Keratinocyte (primary cell): Measurements from ENCODE around the gene PEA15. TPM values are rescaled to one million over a fixed set of nuclear protein-coding genes. Genes with fewer than 3 reads are reported as not detected.

ENCODE experiments used
- DNase-seq: peaks from one replicate; pipeline ENCODE4 v3.0.0-alpha.2; 2011; ENCODE audit warnings: low read depth, missing footprints, low spot score
- FAIRE-seq: peaks from 2 replicates; lab custom pipeline; 2011; peaks lifted over from hg19 to GRCh38; lab: Jason Lieb, UNC
- H2AFZ ChIP-seq: 2 replicates; pipeline ENCODE4 v1.6.0; 2012; ENCODE audit warnings: low read length, control low read depth, inconsistent platforms; ENCODE audit not compliant: control insufficient read depth
- H3K27ac ChIP-seq: 2 replicates; pipeline ENCODE4 v1.5.1; 2011; ENCODE audit warnings: low read length; ENCODE audit not compliant: control insufficient read depth, insufficient read depth
- H3K27me3 ChIP-seq: 3 replicates; pipeline ENCODE4 v1.6.0; 2011; ENCODE audit warnings: low read length; ENCODE audit not compliant: control insufficient read depth, insufficient read depth; ENCODE audit errors: extremely low read depth
- H3K36me3 ChIP-seq, 2 experiments: 2 replicates in 1 of 2; 3 replicates in 1 of 2; pipeline ENCODE4 v1.5.1; 2011; ENCODE audit warnings: low read length in 2 of 2, mild to moderate bottlenecking in 1 of 2; ENCODE audit not compliant: control insufficient read depth in 2 of 2, insufficient read depth in 2 of 2; ENCODE audit errors: extremely low read depth in 1 of 2
- H3K4me1 ChIP-seq: 3 replicates; pipeline ENCODE4 v1.5.1; 2011; ENCODE audit warnings: low read length; ENCODE audit not compliant: control insufficient read depth, insufficient read depth; ENCODE audit errors: extremely low read depth
- H3K4me2 ChIP-seq: 3 replicates; pipeline ENCODE4 v1.6.0; 2011; ENCODE audit warnings: low read depth, low read length; ENCODE audit not compliant: control insufficient read depth, insufficient read depth; ENCODE audit errors: extremely low read depth
- H3K4me3 ChIP-seq, 3 experiments: fragments of 200-600 bp in 1 of 3; sonication (generic) in 1 of 3; 2 replicates in 2 of 3; 3 replicates in 1 of 3; pipeline ENCODE4 v1.5.1; 2011 to 2016; ENCODE audit warnings: low read length in 3 of 3, mild to moderate bottlenecking in 3 of 3, control low read depth in 2 of 3, inconsistent platforms in 1 of 3, low read depth in 1 of 3, mixed read lengths in 1 of 3, mixed run types in 1 of 3, moderate library complexity in 1 of 3; ENCODE audit not compliant: control insufficient read depth in 2 of 3, insufficient read depth in 2 of 3; ENCODE audit errors: extremely low read depth in 1 of 3
- H3K79me2 ChIP-seq: 2 replicates; pipeline ENCODE4 v1.6.0; 2012; ENCODE audit warnings: low read length; ENCODE audit not compliant: control insufficient read depth, insufficient read depth
- H3K9ac ChIP-seq: 3 replicates; pipeline ENCODE4 v1.6.0; 2011; ENCODE audit warnings: low read length; ENCODE audit not compliant: control insufficient read depth, insufficient read depth; ENCODE audit errors: extremely low read depth
- H3K9me1 ChIP-seq: 3 replicates; pipeline ENCODE4 v1.6.0; 2011; ENCODE audit warnings: low read length; ENCODE audit not compliant: control insufficient read depth, insufficient read depth; ENCODE audit errors: extremely low read depth
- H3K9me3 ChIP-seq: 2 replicates; pipeline ENCODE4 v1.5.1; 2012; ENCODE audit warnings: low read depth, low read length; ENCODE audit not compliant: control insufficient read depth
- H4K20me1 ChIP-seq: 3 replicates; pipeline ENCODE4 v1.6.0; 2011; ENCODE audit warnings: low read length; ENCODE audit not compliant: control insufficient read depth, insufficient read depth; ENCODE audit errors: extremely low read depth
- CTCF ChIP-seq, 3 experiments: IDR thresholded peaks in 1 of 3; conservative IDR thresholded peaks in 1 of 3; optimal IDR thresholded peaks in 1 of 3; 2 replicates in 2 of 3; 3 replicates in 1 of 3; pipeline versions ENCODE3 to v1.5.1; 2011; ENCODE audit warnings: low read length in 3 of 3, mild to moderate bottlenecking in 3 of 3, moderate library complexity in 2 of 3, control low read depth in 1 of 3, inconsistent platforms in 1 of 3; ENCODE audit not compliant: insufficient read depth in 2 of 3; ENCODE audit errors: extremely low read depth in 1 of 3
- EZH2 ChIP-seq: IDR thresholded peaks from one replicate; pipeline ENCODE4 v1.6.1; 2012; ENCODE audit warnings: inconsistent platforms, mild to moderate bottlenecking, low read length, moderate library complexity
- dilution Hi-C: fragments of 300-500 bp; cut with MboI; formaldehyde crosslinking; loops from one replicate; pipeline ENCODE4 v1.7.0; 2020; ENCODE audit warnings: low sequenced_read_pairs; ENCODE audit not compliant: extremely low pct_ligation_motif_present
- polyA plus RNA-seq, 5 experiments: library from polyadenylated mRNA; depleted of rRNA in 3 of 5; stranded (reverse) in 3 of 5; stranded (forward) in 1 of 5; unstranded in 1 of 5; fragments of >200 nt; gene quantifications; 1 replicate in 1 of 5; 2 replicates in 3 of 5; 3 replicates in 1 of 5; pipeline versions ENCODE4 v1.2.1 to v1.2.3, GENCODE V29; 2011 to 2012; ENCODE audit warnings: missing spikeins in 2 of 5, low read depth in 1 of 5, low replicate concordance in 1 of 5

The PEA15 gene
- polyA plus RNA-seq, 1 donor (not counting 4 experiments of a cell fraction or from before 2014, with no cell fraction given): 367 TPM

- FAIRE-seq (no peak), DNase-seq (no peak)
- no peaks in the 10 kb centered on the region for H3K9me1 ChIP-seq
- H3K27ac ChIP-seq: no peak overlapping the region
- peaks cover 17 to 34% of the 10 kb centered on the region in 2 experiments for H3K36me3 ChIP-seq
- H2AFZ ChIP-seq: no peak overlapping the region
- H3K9ac ChIP-seq: no peak overlapping the region
- no peaks in the 10 kb centered on the region for H4K20me1 ChIP-seq
- H3K27me3 ChIP-seq: no peaks in the 10 kb centered on the region
- H3K79me2 ChIP-seq: no peaks in the 10 kb centered on the region
- TF ChIP-seq EZH2: no peak
- TF ChIP-seq CTCF (optimal IDR thresholded peaks at IDR 0.05 in 1 of 3, IDR thresholded peaks at IDR 0.05 in 1 of 3, conservative IDR thresholded peaks at IDR 0.05 in 1 of 3; ENCODE audit: extremely low read depth in 1 of 3, insufficient read depth in 2 of 3, low read length in 3 of 3): no peak
- H3K4me2 ChIP-seq: no peak overlapping the region
- H3K9me3 ChIP-seq: no peaks in the 10 kb centered on the region
- H3K4me3 ChIP-seq: no peak overlapping the region
- dilution Hi-C loops: no loop called here
- peaks cover 18% of the 10 kb centered on the region for H3K4me1 ChIP-seq
Observed at GRCh38 chr1:160224606-160225005, 19.4 kb downstream of the PEA15 start.

DNA sequence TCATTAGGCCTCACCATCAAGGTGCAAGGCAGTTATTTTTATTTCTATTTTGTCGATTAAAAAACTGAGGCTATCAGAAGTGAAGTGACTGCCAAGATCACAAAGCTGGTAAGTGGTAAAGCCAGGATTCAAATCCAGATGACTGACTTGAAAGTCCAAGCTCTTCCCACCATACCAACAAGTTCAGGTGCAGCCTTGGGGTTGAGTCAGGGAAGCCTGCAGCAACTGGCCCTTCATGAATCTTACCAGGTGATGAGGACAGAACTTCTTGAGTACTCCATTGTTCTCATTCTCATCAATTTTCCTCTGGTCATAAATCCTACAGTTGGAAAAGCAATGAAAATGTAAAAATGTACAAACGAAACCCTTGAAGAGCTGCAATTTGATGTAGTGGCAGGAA lies 20.2 kb downstream of the PEA15 start:
- Histone ChIP-seq H2AFZ (no peak overlapping the region), H3K9me3 (no peaks in the 10 kb centered on the region), H3K4me2 (no peak overlapping the region), H3K4me1 (peaks cover 14% of the 10 kb centered on the region), H3K27me3 (no peaks in the 10 kb centered on the region), H3K9me1 (no peaks in the 10 kb centered on the region), H3K36me3 (peaks cover 17 to 34% of the 10 kb centered on the region in 2 experiments), H4K20me1 (no peaks in the 10 kb centered on the region), H3K9ac (no peak overlapping the region), H3K79me2 (no peaks in the 10 kb centered on the region), H3K27ac (no peak overlapping the region), H3K4me3 (no peak overlapping the region)
- DNase-seq (no peak), FAIRE-seq (no peak)
- TF ChIP-seq EZH2 (no peak), CTCF (optimal IDR thresholded peaks at IDR 0.05 in 1 of 3, IDR thresholded peaks at IDR 0.05 in 1 of 3, conservative IDR thresholded peaks at IDR 0.05 in 1 of 3; ENCODE audit: extremely low read depth in 1 of 3, insufficient read depth in 2 of 3, low read length in 3 of 3) (no peak)
- dilution Hi-C loops: no loop called here
